RWPE1 (cell line): Measurements from ENCODE around the gene DICER1.

ENCODE experiments used
- CTCF ChIA-PET: fragments of 350-600 bp; sonication (Branson Sonifier 250); formaldehyde crosslinking; extraction: SDS; loops from one replicate; lab custom pipeline; 2021; lab: Yijun Ruan, JAX
- POLR2A ChIA-PET: fragments of 400-600 bp; formaldehyde crosslinking; extraction: SDS; loops from one replicate; lab custom pipeline; 2020; ENCODE audit warnings: antibody characterized with exemption; ENCODE audit not compliant: low non-redundant PET; lab: Yijun Ruan, JAX
- DNase-seq: peaks from one replicate; pipeline ENCODE4 v3.0.0; 2012; ENCODE audit warnings: low spot score
- H3K27ac ChIP-seq: fragments of 450-650 bp; 2 replicates; pipeline ENCODE4 v1.5.1; 2017
- CTCF ChIP-seq: fragments of 450-650 bp; conservative IDR thresholded peaks from 2 replicates; pipeline ENCODE4 v1.5.1; 2017; ENCODE audit warnings: low read depth, mild to moderate bottlenecking

Gene DICER1

DNA sequence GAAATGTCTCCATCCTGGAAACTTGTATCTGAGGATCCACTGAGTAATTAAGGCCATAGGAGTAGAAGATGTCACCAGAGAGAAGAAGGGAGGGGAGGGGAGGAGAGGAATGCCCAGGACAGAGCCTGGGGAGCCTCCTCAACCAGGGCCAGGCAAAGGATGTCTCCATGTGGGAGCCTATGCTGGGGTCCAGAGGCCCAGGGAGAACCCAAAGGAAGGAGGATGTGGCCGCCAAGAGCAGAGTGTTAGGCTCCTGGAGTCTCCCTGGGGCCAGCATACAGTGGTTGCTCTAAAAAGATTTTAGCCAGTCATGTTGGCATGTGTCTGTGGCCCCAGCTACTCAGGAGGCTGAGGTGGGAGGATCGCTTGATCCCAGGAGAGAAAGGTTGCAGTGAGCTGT, 92.6 kb downstream of the DICER1 start:
- ChIA-PET CTCF (no interaction called here), POLR2A (no interaction called here)
- DNase-seq = no peak
- TF ChIP-seq CTCF = no peak
- no peak overlapping the region for H3K27ac ChIP-seq

DNA sequence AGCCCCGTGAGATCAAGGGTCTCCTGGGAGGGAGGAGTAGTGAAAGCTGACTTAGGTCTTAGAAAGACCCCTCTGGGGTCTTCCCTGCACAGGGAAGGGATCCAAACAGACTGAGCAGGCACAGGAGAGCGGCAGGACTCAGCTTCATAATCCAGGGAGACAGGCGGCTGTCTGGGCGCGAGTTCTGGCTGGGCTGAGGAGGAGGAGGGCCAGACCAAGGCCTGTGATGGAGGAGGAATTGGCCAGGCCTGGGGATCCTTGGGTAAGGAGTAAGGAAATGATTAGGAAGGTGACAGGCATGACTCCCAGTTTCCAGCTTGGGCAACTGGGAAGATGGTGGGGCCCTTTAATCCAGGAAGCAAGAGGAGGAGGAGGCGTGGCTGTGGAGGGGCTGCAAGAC, 93.1 kb downstream of the DICER1 start:
- POLR2A ChIA-PET = no interaction called here
- TF ChIP-seq CTCF = no peak
- CTCF ChIA-PET = no interaction called here
- no peak for DNase-seq
- no peak overlapping the region for H3K27ac ChIP-seq

DNA sequence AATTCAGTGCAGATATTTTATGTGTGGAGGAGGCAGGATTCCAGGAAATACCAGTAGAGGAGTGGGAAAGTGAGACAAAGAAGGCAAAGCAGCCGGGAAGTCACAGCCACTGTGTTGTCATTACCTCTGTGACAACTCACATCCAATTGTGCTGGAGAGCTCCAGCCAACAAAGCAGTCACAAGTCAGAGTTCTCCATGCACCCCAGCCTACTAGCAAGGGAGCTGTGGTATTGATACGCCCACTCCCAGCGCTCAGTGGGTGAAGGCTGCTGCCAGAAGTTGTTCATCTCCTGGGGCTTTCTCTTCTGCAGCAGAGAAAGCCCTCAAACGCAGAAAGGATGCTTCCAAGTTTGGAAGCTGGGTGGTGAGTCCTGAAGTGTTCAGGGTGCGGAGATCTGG, 93.9 kb downstream of the DICER1 start:
- no peak for DNase-seq
- H3K27ac ChIP-seq = no peak overlapping the region
- TF ChIP-seq CTCF = no peak
- POLR2A ChIA-PET = no interaction called here
- CTCF ChIA-PET = no interaction called here

DNA sequence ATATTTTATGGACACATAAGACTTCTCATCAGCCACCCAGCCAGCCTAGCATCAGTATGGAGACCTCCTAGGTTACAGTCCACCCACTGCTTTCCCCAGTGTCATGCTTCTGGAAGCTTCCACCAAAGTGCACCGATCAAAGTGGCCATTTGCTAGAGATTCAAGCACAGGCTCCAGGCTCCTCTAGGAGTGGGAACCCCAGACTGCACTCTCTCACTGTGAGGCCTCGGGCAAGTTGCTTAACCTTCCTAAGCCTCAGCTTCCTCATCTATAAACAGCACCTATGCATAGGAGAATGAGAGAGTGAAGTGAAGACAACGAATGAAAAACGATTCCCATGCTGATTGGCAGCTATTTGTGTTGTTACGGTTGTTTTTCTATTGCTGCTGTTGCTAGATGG, 94.4 kb downstream of the DICER1 start:
- no peak for TF ChIP-seq CTCF
- POLR2A ChIA-PET = no interaction called here
- H3K27ac ChIP-seq = no peak overlapping the region
- no peak for DNase-seq
- CTCF ChIA-PET = no interaction called here

DNA sequence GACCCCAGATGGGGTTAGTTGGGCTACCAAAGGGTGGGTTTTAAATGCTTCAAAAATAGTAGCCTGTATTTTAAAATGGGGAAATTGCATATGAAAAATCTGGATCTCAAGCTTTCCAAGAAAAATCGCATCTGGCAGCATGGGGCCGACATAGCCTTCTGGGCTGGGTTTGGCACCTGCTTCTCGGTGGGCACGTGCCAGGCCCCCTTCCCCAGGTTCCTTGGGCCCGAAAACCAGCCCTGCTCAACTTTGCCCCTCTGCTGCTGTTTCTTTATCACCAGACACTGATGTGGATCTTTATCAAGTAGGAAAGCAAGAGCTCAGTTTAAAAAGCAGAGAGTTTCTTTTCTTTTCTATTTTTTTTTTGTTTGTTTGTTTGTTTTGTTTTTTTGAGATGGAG, 95.1 kb downstream of the DICER1 start:
- H3K27ac ChIP-seq = no peak overlapping the region
- no peak for DNase-seq
- TF ChIP-seq CTCF = no peak
- CTCF ChIA-PET = interaction anchor here (0.7 kb wide), 1 partner anchor 300 kb away, joined by 4 read pairs; no protein-coding TSS in a partner anchor
- POLR2A ChIA-PET = no interaction called here

DNA sequence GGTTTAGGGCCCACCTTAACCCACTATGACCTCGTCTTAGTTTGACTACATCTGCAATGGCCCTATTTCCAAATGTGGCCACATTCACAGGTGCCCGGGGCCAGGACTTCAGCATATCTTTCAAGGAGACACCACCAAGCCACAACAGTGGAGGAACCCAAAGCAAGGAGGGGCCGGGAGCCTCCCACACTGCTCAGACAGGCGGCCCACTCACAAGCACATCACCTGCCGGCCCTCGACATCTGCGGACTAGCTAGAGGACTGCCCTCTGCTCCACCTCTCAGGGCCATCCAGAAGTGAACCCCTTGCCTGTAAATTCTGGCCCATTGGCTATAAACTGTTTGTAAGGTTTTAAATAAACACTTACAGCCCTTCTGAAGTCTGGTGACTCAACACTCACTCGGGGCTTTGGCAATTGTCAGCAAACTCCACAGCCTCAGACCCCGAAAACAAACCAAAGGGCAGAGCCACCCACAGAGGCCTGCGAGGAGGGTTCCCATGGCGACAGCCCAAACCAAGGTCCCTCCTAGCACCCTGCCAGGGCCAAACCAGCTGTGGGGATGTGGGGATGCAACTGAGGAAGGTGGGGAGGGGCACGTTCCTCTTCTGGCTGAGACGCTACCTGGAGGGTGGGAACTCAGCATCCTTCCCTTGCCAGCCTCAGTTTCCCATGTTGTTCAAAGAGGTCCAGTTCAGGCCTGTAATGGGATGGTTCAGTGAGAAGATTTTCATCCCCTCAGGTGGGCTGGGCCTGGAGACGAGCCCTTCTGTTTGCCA, 95.8 kb downstream of the DICER1 start:
- no peak overlapping the region for H3K27ac ChIP-seq
- ChIA-PET CTCF (interaction anchor here (0.7 kb wide), 1 partner anchor 300 kb away, joined by 4 read pairs; no protein-coding TSS in a partner anchor), POLR2A (no interaction called here)
- TF ChIP-seq CTCF = no peak
- no peak for DNase-seq
